Activated T-helper 1 cell treated with anti-CD3 and anti-CD28 coated beads, Interleukin-12 subunit alpha, Interleukin-12 subunit beta, Interleukin-2, Interleukin-4 antibody, amounts not matched to agents 30 ng/mL and 10 ng/mL and 1 ng/mL, durations not matched to agents 14 hours and 24 hours and 36 hours (primary cell): ENCODE data around the gene MAML3. TPM values are rescaled to one million over a fixed set of nuclear protein-coding genes. Genes with fewer than 3 reads are reported as not detected.

Experiments used
- DNase-seq: peaks from one replicate; pipeline ENCODE4 v3.0.0; 2021; ENCODE audit warnings: low spot score
- H3K27ac Mint-ChIP-seq: one replicate; pipeline ENCODE4 v1.8.0; 2021; ENCODE audit warnings: mild to moderate bottlenecking, mixed read lengths
- H3K27me3 Mint-ChIP-seq: one replicate; pipeline ENCODE4 v1.8.0; 2022; ENCODE audit warnings: mild to moderate bottlenecking, moderate library complexity, mixed read lengths; ENCODE audit not compliant: insufficient read depth
- H3K36me3 Mint-ChIP-seq: one replicate; pipeline ENCODE4 v1.8.0; 2021; ENCODE audit warnings: low read depth, mixed read lengths
- H3K4me1 Mint-ChIP-seq: one replicate; pipeline ENCODE4 v1.8.0; 2021; ENCODE audit warnings: low read depth, mixed read lengths
- H3K4me3 Mint-ChIP-seq: one replicate; pipeline ENCODE4 v1.8.0; 2021; ENCODE audit warnings: mild to moderate bottlenecking, moderate library complexity, mixed read lengths
- H3K9me3 Mint-ChIP-seq: one replicate; pipeline ENCODE4 v1.8.0; 2021; ENCODE audit warnings: mixed read lengths
- intact Hi-C: fragments of 100-400 bp; cut with micrococcal nuclease; formaldehyde crosslinking; loops from one replicate; pipeline ENCODE4 v1.15.1; 2024
- total RNA-seq: library from RNA; stranded (reverse); gene quantifications from 2 replicates; pipeline ENCODE4 v1.2.3, GENCODE V29; 2022

Gene MAML3
- total RNA-seq, 1 donor from 2014 or later: 0.47 TPM

- H3K36me3 Mint-ChIP-seq: no peaks in the 10 kb centered on the region
- DNase-seq: no peak
- H3K4me1 Mint-ChIP-seq: peaks cover 6% of the 10 kb centered on the region
- intact Hi-C loops: no loop called here
- no peak overlapping the region for H3K27ac Mint-ChIP-seq
- peaks cover 4% of the 10 kb centered on the region for H3K27me3 Mint-ChIP-seq
- no peak overlapping the region for H3K4me3 Mint-ChIP-seq
- H3K9me3 Mint-ChIP-seq: no peaks in the 10 kb centered on the region
Measured at GRCh38 chr4:139814323-139815015, 339.5 kb downstream of the MAML3 start.

- no peak overlapping the region for H3K27ac Mint-ChIP-seq
- H3K36me3 Mint-ChIP-seq: no peaks in the 10 kb centered on the region
- no peaks in the 10 kb centered on the region for H3K9me3 Mint-ChIP-seq
- no peak overlapping the region for H3K4me3 Mint-ChIP-seq
- intact Hi-C loops: no loop called here
- peaks cover 6% of the 10 kb centered on the region for H3K4me1 Mint-ChIP-seq
- peaks cover 7% of the 10 kb centered on the region for H3K27me3 Mint-ChIP-seq
- no peak for DNase-seq
Measured at GRCh38 chr4:139813881-139814280, 340.1 kb downstream of the MAML3 start.

DNA sequence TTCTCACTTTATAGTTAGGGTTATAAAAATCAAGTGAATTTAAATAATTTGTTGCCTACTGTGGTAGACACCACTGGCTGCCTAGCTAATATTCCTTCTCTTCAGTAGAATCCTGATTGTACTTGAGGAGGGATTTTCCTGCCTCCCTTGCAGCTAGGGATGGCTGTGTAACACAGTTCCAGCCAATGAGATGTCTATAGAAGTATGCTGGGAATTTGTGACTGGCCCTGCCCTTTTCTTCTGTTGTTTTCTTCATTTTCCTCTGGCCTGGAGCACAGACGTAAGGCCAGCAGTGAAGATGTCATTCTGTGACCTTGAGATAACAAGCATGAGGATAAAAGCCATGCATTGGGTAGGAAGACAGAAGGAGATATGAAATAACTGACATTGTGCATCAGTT lies 343.3 kb downstream of the MAML3 start:
- H3K9me3 Mint-ChIP-seq: no peaks in the 10 kb centered on the region
- no peak overlapping the region for H3K4me3 Mint-ChIP-seq

DNA sequence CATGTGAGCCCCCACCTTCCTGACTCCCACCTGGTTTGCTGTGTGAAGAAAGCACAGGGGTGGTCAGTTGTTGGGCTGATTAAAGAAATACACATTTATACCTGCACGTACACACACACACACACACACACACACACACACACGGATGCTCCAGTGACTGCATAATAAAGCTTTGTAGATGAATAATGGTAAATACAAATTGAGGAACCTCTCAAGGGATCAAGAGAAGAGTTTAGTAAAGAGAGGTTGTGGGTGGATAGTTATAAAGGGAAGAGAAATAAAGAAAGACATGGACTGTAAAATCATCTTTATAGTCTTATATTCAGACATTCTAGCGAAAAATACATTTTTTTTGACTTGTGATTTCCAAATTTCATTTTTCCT lies 344.2 kb downstream of the MAML3 start:
- no peaks in the 10 kb centered on the region for H3K9me3 Mint-ChIP-seq
- DNase-seq: no peak
- intact Hi-C loops: no loop called here

More for the DNA sequence above, 343.3 kb downstream of the MAML3 start:
- Mint-ChIP-seq H3K36me3 (no peaks in the 10 kb centered on the region), H3K27ac (no peak overlapping the region), H3K27me3 (peaks cover 12% of the 10 kb centered on the region), H3K4me1 (peaks cover under 1% of the 10 kb centered on the region)
- DNase-seq: no peak
- intact Hi-C loops: no loop called here

DNA sequence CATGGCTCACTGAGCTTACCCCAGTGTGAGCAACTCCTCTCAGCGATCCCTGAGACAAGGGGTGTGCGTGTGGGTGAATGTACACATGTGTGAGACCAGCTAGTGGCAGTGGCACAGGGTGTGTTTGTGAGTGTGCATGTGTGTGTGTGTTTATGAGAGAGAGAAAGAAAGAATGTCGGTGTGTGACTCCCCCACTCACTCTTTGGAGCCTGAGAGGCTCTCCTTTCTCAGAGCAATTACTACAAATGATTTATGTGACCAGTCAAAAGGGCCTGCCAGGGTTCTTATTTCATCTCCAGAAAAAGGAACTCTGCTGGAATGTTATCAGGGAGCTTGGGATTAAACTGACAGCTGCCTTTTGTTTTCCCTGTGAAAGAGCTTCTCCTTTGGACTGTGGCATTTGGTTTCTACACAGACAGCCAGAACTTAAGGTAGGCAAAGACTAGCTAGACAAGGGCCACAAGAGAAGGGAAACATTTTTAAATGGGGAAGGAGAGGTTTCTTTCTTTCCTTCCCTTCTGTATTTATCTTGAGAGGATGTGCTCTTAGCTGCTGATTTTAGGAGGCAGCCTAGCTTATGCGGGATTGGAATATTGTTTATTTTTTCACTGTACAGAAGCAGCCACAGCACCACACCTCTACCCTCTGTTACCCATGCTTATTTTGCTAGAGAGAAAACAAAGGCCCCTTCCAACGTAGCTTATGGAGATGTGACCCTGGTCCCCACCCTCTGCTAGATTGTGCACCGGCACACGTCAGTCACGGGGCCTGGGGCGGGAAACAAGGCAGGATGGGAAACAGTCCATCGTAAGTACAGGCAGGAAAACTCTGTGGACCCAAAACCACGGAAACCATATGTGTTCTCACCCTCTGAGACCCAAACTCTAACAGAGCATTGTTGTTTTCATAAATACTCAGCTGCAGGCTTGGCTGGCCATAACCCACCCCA lies 344.9 kb downstream of the MAML3 start:
- H3K27me3 Mint-ChIP-seq: peaks cover 12% of the 10 kb centered on the region
- no peak overlapping the region for H3K27ac Mint-ChIP-seq
- no peaks in the 10 kb centered on the region for H3K36me3 Mint-ChIP-seq
- no peak overlapping the region for H3K4me3 Mint-ChIP-seq
- intact Hi-C loops: no loop called here
- H3K9me3 Mint-ChIP-seq: no peaks in the 10 kb centered on the region
- H3K4me1 Mint-ChIP-seq: no peaks in the 10 kb centered on the region
- DNase-seq: no peak

More for the DNA sequence above, 344.2 kb downstream of the MAML3 start:
- Mint-ChIP-seq H3K27me3 (peaks cover 12% of the 10 kb centered on the region), H3K36me3 (no peaks in the 10 kb centered on the region), H3K27ac (no peak overlapping the region), H3K4me1 (no peaks in the 10 kb centered on the region), H3K4me3 (no peak overlapping the region)

GRCh38 chr4:139808381-139808807 lies 345.6 kb downstream of the MAML3 start:
- Mint-ChIP-seq H3K4me1 (no peaks in the 10 kb centered on the region), H3K27me3 (peaks cover 12% of the 10 kb centered on the region), H3K27ac (no peak overlapping the region), H3K9me3 (no peaks in the 10 kb centered on the region), H3K36me3 (no peaks in the 10 kb centered on the region), H3K4me3 (no peak overlapping the region)
- intact Hi-C loops: no loop called here
- no peak for DNase-seq

DNA sequence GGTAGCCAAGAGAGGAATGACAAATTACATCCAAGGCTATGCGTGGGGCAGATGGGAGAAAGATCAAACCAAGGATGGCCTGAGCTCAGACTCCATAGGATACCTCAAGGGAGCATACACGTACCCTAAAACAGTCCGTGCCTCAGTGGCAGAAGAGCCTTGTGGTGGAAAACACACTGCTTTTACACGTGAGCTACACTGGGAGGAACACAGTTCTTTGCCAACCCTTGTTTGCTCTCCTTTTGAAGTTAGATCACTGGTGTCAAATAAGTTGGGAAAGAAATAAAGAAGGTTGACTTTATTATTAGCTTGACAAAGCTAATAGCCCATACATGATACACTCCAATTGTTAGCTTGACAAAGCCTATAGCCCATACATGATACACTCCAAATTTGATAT lies 346.5 kb downstream of the MAML3 start:
- Mint-ChIP-seq H3K4me3 (no peak overlapping the region), H3K4me1 (no peaks in the 10 kb centered on the region), H3K9me3 (no peaks in the 10 kb centered on the region), H3K36me3 (no peaks in the 10 kb centered on the region), H3K27ac (no peak overlapping the region), H3K27me3 (peaks cover 12% of the 10 kb centered on the region)
- intact Hi-C loops: no loop called here
- DNase-seq: no peak

DNA sequence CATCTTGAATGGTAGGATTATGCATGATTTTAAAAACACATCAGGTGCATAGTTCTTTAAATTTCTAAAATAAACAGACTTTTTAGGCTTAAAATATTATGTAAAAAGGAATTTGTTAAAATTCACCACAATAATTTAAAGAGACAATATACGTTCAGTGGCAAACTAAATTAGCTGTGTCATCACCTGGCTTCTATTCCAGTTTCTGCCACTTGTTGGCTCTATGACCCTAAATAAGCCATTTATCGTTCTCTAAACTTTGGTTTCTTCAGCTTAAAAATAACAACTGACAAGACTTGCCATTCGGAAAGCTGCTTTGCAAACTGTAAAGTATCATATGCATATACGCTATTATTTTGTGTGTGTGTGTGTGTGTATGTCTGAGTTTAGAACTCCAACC lies 347.1 kb downstream of the MAML3 start:
- H3K27ac Mint-ChIP-seq: no peak overlapping the region
- DNase-seq: no peak
- intact Hi-C loops: no loop called here
- no peaks in the 10 kb centered on the region for H3K9me3 Mint-ChIP-seq
- no peaks in the 10 kb centered on the region for H3K4me1 Mint-ChIP-seq
- peaks cover 14% of the 10 kb centered on the region for H3K27me3 Mint-ChIP-seq
- no peak overlapping the region for H3K4me3 Mint-ChIP-seq
- no peaks in the 10 kb centered on the region for H3K36me3 Mint-ChIP-seq

GRCh38 chr4:139802931-139803330 lies 351.1 kb downstream of the MAML3 start:
- DNase-seq: no peak
- Mint-ChIP-seq H3K27ac (no peak overlapping the region), H3K27me3 (peaks cover 8% of the 10 kb centered on the region), H3K36me3 (no peaks in the 10 kb centered on the region), H3K9me3 (no peaks in the 10 kb centered on the region), H3K4me3 (no peak overlapping the region), H3K4me1 (no peaks in the 10 kb centered on the region)
- intact Hi-C loops: no loop called here

DNA sequence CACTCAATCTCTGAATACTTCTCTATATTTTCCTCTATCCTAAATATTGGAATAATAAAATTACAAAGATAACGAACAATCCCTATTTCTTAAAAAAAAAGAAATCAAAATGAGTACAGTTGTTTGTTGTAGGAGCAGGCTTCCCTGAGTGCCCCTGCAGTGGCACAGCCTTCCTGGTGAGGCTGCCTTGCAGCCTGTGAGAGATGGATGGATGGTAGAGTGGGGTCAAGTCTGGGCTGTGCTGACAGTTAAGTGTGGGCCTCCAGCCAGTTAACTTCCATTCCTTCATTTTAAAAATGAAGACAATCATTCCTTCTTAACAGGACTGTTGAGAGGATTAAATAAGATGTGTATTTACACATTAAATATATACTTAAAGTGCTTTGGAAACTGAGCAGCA lies 351.5 kb downstream of the MAML3 start:
- Mint-ChIP-seq H3K27me3 (peaks cover 9% of the 10 kb centered on the region), H3K36me3 (no peaks in the 10 kb centered on the region)

DNA sequence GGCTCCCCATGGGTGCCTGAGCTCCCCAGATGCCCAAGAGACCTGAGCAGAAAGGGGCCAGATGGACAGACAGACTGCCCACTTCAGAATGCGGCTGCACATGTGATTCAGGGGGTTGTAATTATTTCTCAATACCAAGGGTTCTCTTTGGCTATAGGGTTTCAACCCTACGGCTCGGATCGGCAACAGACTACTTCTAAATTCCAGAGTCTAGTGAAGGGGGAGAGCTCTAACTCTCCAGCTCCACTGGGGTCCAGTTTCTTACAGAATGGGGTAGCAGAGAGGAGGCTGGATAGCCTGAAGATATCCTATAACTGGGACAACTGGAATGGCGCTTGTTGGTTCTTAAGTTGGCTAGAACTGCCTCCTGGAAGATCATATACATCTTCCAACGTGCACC lies 352.1 kb downstream of the MAML3 start:
- intact Hi-C loops: no loop called here
- Mint-ChIP-seq H3K36me3 (no peaks in the 10 kb centered on the region), H3K4me3 (no peak overlapping the region), H3K27ac (no peak overlapping the region), H3K4me1 (no peaks in the 10 kb centered on the region), H3K27me3 (peaks cover 9% of the 10 kb centered on the region), H3K9me3 (no peaks in the 10 kb centered on the region)
- no peak for DNase-seq

More for the DNA sequence above, 351.5 kb downstream of the MAML3 start:
- no peak for DNase-seq
- no peak overlapping the region for H3K4me3 Mint-ChIP-seq
- no peaks in the 10 kb centered on the region for H3K9me3 Mint-ChIP-seq
- no peak overlapping the region for H3K27ac Mint-ChIP-seq
- no peaks in the 10 kb centered on the region for H3K4me1 Mint-ChIP-seq
- intact Hi-C loops: no loop called here

DNA sequence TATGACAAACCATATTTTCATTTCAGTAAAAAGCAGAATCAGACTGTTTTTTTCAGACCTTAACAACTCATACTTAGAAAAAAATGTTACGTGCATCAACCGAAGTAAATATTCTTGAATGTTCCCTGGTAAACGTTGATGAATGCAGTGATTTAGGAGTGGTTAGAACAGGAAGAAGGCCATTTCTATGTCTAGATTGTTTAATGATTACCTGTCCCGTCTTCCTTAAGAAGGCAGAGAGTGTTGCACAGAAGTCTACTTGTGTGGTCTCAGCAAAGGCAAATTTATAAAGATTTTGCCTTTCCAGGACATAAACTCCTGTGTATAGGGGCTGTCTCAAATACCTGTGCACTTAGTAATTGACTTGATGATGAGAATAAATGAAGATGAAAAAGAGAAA lies 353.9 kb downstream of the MAML3 start:
- no peak for DNase-seq
- peaks cover 16% of the 10 kb centered on the region for H3K27me3 Mint-ChIP-seq
- H3K9me3 Mint-ChIP-seq: no peaks in the 10 kb centered on the region
- no peak overlapping the region for H3K27ac Mint-ChIP-seq
- no peaks in the 10 kb centered on the region for H3K4me1 Mint-ChIP-seq
- no peak overlapping the region for H3K4me3 Mint-ChIP-seq
- intact Hi-C loops: no loop called here
- H3K36me3 Mint-ChIP-seq: no peaks in the 10 kb centered on the region

DNA sequence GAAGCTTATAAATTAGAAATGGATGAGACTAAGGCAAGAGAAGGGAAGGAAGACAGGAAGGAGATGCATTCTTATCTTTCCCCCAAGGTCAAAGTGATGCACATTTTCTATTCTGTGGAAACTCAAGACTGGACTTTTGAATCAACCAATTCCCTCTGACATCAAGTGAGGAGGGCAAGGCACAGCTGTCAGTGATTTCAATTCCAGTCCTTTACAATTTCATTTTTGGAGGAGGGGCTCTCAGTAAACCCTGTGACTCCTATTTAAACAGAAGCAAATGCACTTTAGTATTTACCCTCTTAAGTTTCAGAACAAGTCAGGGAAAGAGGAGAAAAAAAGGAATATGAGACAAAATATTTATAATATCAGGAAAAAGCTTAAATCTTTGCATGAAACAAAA lies 354.4 kb downstream of the MAML3 start:
- no peaks in the 10 kb centered on the region for H3K4me1 Mint-ChIP-seq
- H3K27me3 Mint-ChIP-seq: peaks cover 19% of the 10 kb centered on the region
- H3K27ac Mint-ChIP-seq: no peak overlapping the region
- no peak for DNase-seq
- no peaks in the 10 kb centered on the region for H3K9me3 Mint-ChIP-seq
- no peaks in the 10 kb centered on the region for H3K36me3 Mint-ChIP-seq
- H3K4me3 Mint-ChIP-seq: no peak overlapping the region
- intact Hi-C loops: no loop called here
